Inferior parietal cortex (tissue), 1 donor: ENCODE data around the gene LARGE2.
A peak's percentile ranks its signal among the peaks of the same experiment; 100 is the strongest.

ENCODE experiments used
- DNase-seq: peaks from one replicate; pipeline ENCODE4 v3.0.0-alpha.2; 2016; ENCODE audit errors: extremely low spot score

The LARGE2 gene

GRCh38 chr11:45913942-45914635 is 8.4 kb upstream of the LARGE2 start:
- no peak for DNase-seq

- no peak for DNase-seq
Measured at GRCh38 chr11:45915446-45915845, 7.0 kb upstream of the LARGE2 start.

- no peak for DNase-seq
Measured at GRCh38 chr11:45917286-45917622, 5.2 kb upstream of the LARGE2 start.

- DNase-seq: peak; percentile 98
Measured at GRCh38 chr11:45917623-45918330, 4.7 kb upstream of the LARGE2 start, which contains the start of gene PEX16. Gene PEX16, minus strand, starts transcription at chr11:45917877. Its CDS starts 66 bp downstream, at chr11:45917811.

- DNase-seq: peak; percentile 80
Measured at GRCh38 chr11:45918331-45918941, 4.0 kb upstream of the LARGE2 start.

GRCh38 chr11:45918962-45919675 is 3.3 kb upstream of the LARGE2 start:
- no peak for DNase-seq

GRCh38 chr11:45919806-45920530 is 2.5 kb upstream of the LARGE2 start:
- DNase-seq: no peak

GRCh38 chr11:45920531-45921477 is 1.7 kb upstream of the LARGE2 start:
- no peak for DNase-seq

- DNase-seq: no peak
Measured at GRCh38 chr11:45921561-45922424, 663 bp upstream of the LARGE2 start.

GRCh38 chr11:45924036-45924915 is 1.8 kb downstream of the LARGE2 start:
- DNase-seq: no peak

- DNase-seq: no peak
Measured at GRCh38 chr11:45924927-45925326, 2.5 kb downstream of the LARGE2 start.

GRCh38 chr11:45925550-45925949 is 3.1 kb downstream of the LARGE2 start:
- no peak for DNase-seq

GRCh38 chr11:45926001-45926401 is 3.5 kb downstream of the LARGE2 start:
- DNase-seq: no peak

GRCh38 chr11:45926536-45927331 is 4.3 kb downstream of the LARGE2 start:
- no peak for DNase-seq

- DNase-seq: no peak
Measured at GRCh38 chr11:45927332-45927683, 4.9 kb downstream of the LARGE2 start.

GRCh38 chr11:45927684-45928413 is 5.4 kb downstream of the LARGE2 start:
- DNase-seq: no peak
